GM12878 (cell line): Measurements from ENCODE around the gene C1QTNF3. TPM values are rescaled to one million over a fixed set of nuclear protein-coding genes. Genes with fewer than 3 reads are reported as not detected.

ENCODE experiments used
- ATAC-seq: fragments of 200-7000 bp; cut with Tn5 transposase; 3 replicates; pipeline ENCODE4 v1.9.1; 2020; ENCODE audit warnings: mild to moderate bottlenecking, moderate library complexity
- BruUV-seq: library from RNA; stranded (reverse); fragments of 400-500 nt; replicated peaks from 2 replicates; lab custom pipeline; 2021; lab: Mats Ljungman, UMichigan
- CTCF ChIA-PET: fragments of 300-600 bp; sonication (Branson Sonifier 250); formaldehyde crosslinking; extraction: SDS; loops from one replicate; lab custom pipeline; 2021; ENCODE audit warnings: inconsistent platforms; lab: Yijun Ruan, JAX
- POLR2A ChIA-PET: fragments of 350-600 bp; formaldehyde crosslinking; extraction: SDS; loops from one replicate; lab custom pipeline; 2021; ENCODE audit warnings: inconsistent platforms; lab: Charles Lee
- RAD21 ChIA-PET: fragments of 300-600 bp; sonication (Branson Sonifier 250); formaldehyde crosslinking; loops from one replicate; lab custom pipeline; 2023; ENCODE audit warnings: antibody characterized with exemption; ENCODE audit not compliant: unreplicated experiment; lab: Charles Lee
- SMC1A ChIA-PET: fragments of 300-600 bp; sonication (Branson Sonifier 250); formaldehyde crosslinking; loops from one replicate; lab custom pipeline; 2023; ENCODE audit not compliant: unreplicated experiment, uncharacterized antibody; lab: Charles Lee
- DNase-seq: peaks from one replicate; pipeline ENCODE4 v3.0.0-alpha.2; 2011; ENCODE audit warnings: low read depth, low spot score
- FAIRE-seq: peaks from 3 replicates; lab custom pipeline; 2011; peaks lifted over from hg19 to GRCh38; lab: Jason Lieb, UNC
- H2AFZ ChIP-seq: 2 replicates; pipeline ENCODE4 v1.6.0; 2011; ENCODE audit warnings: low read depth, low read length, control low read depth; ENCODE audit not compliant: control insufficient read depth
- H3K27ac ChIP-seq: 2 replicates; pipeline ENCODE4 v1.5.1; 2011; ENCODE audit warnings: control low read depth; ENCODE audit not compliant: control insufficient read depth, insufficient read depth
- H3K27me3 ChIP-seq, 2 experiments: replicated peaks in 1 of 2; 2 replicates each; pipeline versions ENCODE4 v1.6.0 to v1.6.1; 2011; ENCODE audit warnings: low read length in 1 of 2; ENCODE audit not compliant: control insufficient read depth in 2 of 2, insufficient read depth in 2 of 2
- H3K36me3 ChIP-seq, 2 experiments: 2 replicates each; pipeline ENCODE4 v1.5.1; 2011; ENCODE audit warnings: low read length in 1 of 2; ENCODE audit not compliant: control insufficient read depth in 2 of 2, insufficient read depth in 2 of 2
- H3K4me1 ChIP-seq: 2 replicates; pipeline ENCODE4 v1.6.1; 2011; ENCODE audit warnings: mild to moderate bottlenecking, low read length, moderate library complexity, mixed read lengths; ENCODE audit not compliant: control insufficient read depth, insufficient read depth
- H3K4me2 ChIP-seq: 2 replicates; pipeline ENCODE4 v1.6.0; 2011; ENCODE audit warnings: control low read depth; ENCODE audit not compliant: control insufficient read depth, insufficient read depth
- H3K4me3 ChIP-seq: fragments of 200-600 bp; sonication (generic); 2 replicates; pipeline ENCODE4 v1.5.1; 2016
- H3K79me2 ChIP-seq: 2 replicates; pipeline ENCODE4 v1.6.0; 2011; ENCODE audit warnings: low read length; ENCODE audit not compliant: control insufficient read depth, insufficient read depth
- H3K9ac ChIP-seq: 2 replicates; pipeline ENCODE4 v1.8.0; 2011; ENCODE audit warnings: low read length, control low read depth, mixed read lengths; ENCODE audit not compliant: control insufficient read depth, insufficient read depth
- H3K9me3 ChIP-seq: replicated peaks from 3 replicates; pipeline ENCODE4 v1.5.1; 2011; ENCODE audit warnings: mild to moderate bottlenecking, low read length; ENCODE audit not compliant: control insufficient read depth, insufficient read depth
- H4K20me1 ChIP-seq: 2 replicates; pipeline ENCODE4 v1.6.0; 2011; ENCODE audit not compliant: control insufficient read depth, insufficient read depth
- ASH2L ChIP-seq: fragments of 300-600, 200-600 bp; sonication (generic); IDR thresholded peaks from 2 replicates; pipeline ENCODE4 v1.6.1; 2017; ENCODE audit warnings: low read depth, mild to moderate bottlenecking, borderline replicate concordance
- BHLHE40 ChIP-seq, 2 experiments: fragments of 450-650 bp in 1 of 2; IDR thresholded peaks; 2 replicates each; pipeline ENCODE4 v1.6.1; 2011 to 2017; ENCODE audit warnings: low read depth in 2 of 2, borderline replicate concordance in 1 of 2, improper control_type of control experiment in 1 of 2, low read length in 1 of 2, mild to moderate bottlenecking in 1 of 2
- CHD1 ChIP-seq: IDR thresholded peaks from 2 replicates; pipeline ENCODE4 v1.6.1; 2012; ENCODE audit warnings: low read depth, low read length, improper control_type of control experiment
- EP300 ChIP-seq, 2 experiments: fragments of 150-350 bp in 1 of 2; IDR thresholded peaks; 2 replicates each; pipeline ENCODE4 v1.6.1; 2011 to 2012; ENCODE audit warnings: low read depth in 2 of 2, low read length in 2 of 2, borderline replicate concordance in 1 of 2, improper control_type of control experiment in 1 of 2, inconsistent platforms in 1 of 2; ENCODE audit not compliant: control insufficient read depth in 1 of 2
- IKZF2 ChIP-seq, 2 experiments: fragments of 450-650 bp; IDR thresholded peaks; 2 replicates each; pipeline ENCODE4 v1.6.1; 2017; ENCODE audit warnings: mild to moderate bottlenecking in 2 of 2, moderate library complexity in 2 of 2
- LARP7 ChIP-seq: fragments of 450-650 bp; IDR thresholded peaks from 2 replicates; pipeline ENCODE4 v1.6.1; 2017; ENCODE audit warnings: mild to moderate bottlenecking
- RBBP5 ChIP-seq: fragments of 200-600 bp; sonication (generic); conservative IDR thresholded peaks from 2 replicates; pipeline ENCODE4 v1.6.1; 2016
- TCF12 ChIP-seq: IDR thresholded peaks from 2 replicates; pipeline ENCODE4 v1.6.1; 2011; ENCODE audit warnings: low read depth, mild to moderate bottlenecking, low read length
- WGBS: methylation state at CpG from one replicate; pipeline ENCODE4 v1.1.6; 2016; ENCODE audit warnings: low lambda C conversion rate; ENCODE audit not compliant: insufficient replicate concordance, insufficient coverage; ENCODE audit errors: missing lambda C conversion rate; 5-methylcytosine and 5-hydroxymethylcytosine counted together
- in situ Hi-C: fragments of 300-500 bp; cut with MboI; formaldehyde crosslinking; loops from 9 replicates; pipeline ENCODE4 v1.14.3; 2018; ENCODE audit warnings: mixed read lengths
- intact Hi-C: fragments of 100-400 bp; cut with micrococcal nuclease; formaldehyde crosslinking; loops from one replicate; pipeline ENCODE4 v1.14.2; 2022; ENCODE audit not compliant: unreplicated experiment
- polyA plus RNA-seq, 11 experiments: library from polyadenylated mRNA; depleted of rRNA in 4 of 11; unstranded in 6 of 11; stranded (reverse) in 5 of 11; fragments of >200 nt; fragmentation: Nextera tagmentation in 4 of 11; fragmentation: Illumina TruSeq in 1 of 11; extraction: Ambion mirVana in 4 of 11; extraction: Trizol in 1 of 11; gene quantifications; 1 replicate in 1 of 11; 2 replicates in 10 of 11; pipeline versions ENCODE4 v1.2.1 to v1.2.3, GENCODE V29; 2011 to 2016; ENCODE audit warnings: inconsistent platforms in 2 of 11, missing spikeins in 2 of 11, low read depth in 1 of 11
- total RNA-seq, 4 experiments: library from RNA; depleted of rRNA in 3 of 4; stranded (reverse); fragments of >200 nt in 3 of 4; fragmentation: Illumina TruSeq in 1 of 4; extraction: Trizol in 1 of 4; gene quantifications; 2 replicates each; pipeline versions ENCODE4 v1.2.1 to v1.2.3, GENCODE V29; 2013 to 2021
- TF ChIP-seq, protein P1 (sequence below): fragments of 450-650 bp; IDR thresholded peaks from 2 replicates; pipeline ENCODE4 v1.6.1; 2016; ENCODE audit warnings: mild to moderate bottlenecking
- TF ChIP-seq, protein P2 (sequence below): fragments of 450-650 bp; IDR thresholded peaks from 2 replicates; pipeline ENCODE4 v1.6.1; 2017; ENCODE audit warnings: mild to moderate bottlenecking, moderate library complexity

C1QTNF3 gene
- total and polyA plus RNA-seq, 10 of the 15 experiments (the other 5 are each of a cell fraction or from before 2014, with no cell fraction given): 0.39 to 6.3 (median 1.3) TPM

DNA sequence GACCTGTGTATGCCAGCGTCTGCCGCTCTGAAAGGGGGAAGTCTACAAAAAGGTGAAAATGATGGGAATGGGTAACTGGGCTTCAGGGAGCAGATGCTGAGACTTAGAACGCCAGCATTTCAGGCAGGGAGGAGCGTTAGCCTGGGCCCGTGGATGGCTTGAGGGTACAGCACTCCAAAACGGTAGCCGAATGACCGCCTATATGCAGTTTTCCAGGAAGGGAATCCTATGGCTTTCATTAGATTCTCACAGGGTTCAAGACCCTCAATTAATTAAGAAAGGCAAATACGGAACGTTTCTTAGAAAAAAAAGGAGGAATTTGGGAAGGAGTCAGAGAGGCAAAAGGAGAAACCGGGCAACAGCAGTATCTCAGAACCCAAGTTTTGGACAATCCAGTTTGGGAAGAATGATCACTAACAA, 35.8 kb downstream of the C1QTNF3 start:
- H4K20me1 ChIP-seq: no peaks in the 10 kb centered on the region
- H3K27me3 ChIP-seq: no peaks in the 10 kb centered on the region
- TF ChIP-seq ASH2L (0 out of 2 replicates have a peak, but pooled peaks have one; percentile 62), BHLHE40 (IDR thresholded peaks at IDR 0.05; ENCODE audit: borderline replicate concordance in 1 of 2, low read depth in 2 of 2, low read length in 1 of 2) (no peak), TCF12 (no peak), EP300 (IDR thresholded peaks at IDR 0.05; ENCODE audit: borderline replicate concordance in 1 of 2, control insufficient read depth in 1 of 2, low read depth in 2 of 2, low read length in 2 of 2) (no peak), LARP7 (no peak), IKZF2 (IDR thresholded peaks at IDR 0.05) (0 out of 4 replicates have a peak, but pooled peaks of 1 of the 2 experiments have one; percentile 17), RBBP5 (no peak), CHD1 (no peak)
- TF ChIP-seq, protein P1, sequence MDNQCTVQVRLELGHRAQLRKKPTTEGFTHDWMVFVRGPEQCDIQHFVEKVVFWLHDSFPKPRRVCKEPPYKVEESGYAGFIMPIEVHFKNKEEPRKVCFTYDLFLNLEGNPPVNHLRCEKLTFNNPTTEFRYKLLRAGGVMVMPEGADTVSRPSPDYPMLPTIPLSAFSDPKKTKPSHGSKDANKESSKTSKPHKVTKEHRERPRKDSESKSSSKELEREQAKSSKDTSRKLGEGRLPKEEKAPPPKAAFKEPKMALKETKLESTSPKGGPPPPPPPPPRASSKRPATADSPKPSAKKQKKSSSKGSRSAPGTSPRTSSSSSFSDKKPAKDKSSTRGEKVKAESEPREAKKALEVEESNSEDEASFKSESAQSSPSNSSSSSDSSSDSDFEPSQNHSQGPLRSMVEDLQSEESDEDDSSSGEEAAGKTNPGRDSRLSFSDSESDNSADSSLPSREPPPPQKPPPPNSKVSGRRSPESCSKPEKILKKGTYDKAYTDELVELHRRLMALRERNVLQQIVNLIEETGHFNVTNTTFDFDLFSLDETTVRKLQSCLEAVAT: peak; percentile 89
- TF ChIP-seq, protein P2, sequence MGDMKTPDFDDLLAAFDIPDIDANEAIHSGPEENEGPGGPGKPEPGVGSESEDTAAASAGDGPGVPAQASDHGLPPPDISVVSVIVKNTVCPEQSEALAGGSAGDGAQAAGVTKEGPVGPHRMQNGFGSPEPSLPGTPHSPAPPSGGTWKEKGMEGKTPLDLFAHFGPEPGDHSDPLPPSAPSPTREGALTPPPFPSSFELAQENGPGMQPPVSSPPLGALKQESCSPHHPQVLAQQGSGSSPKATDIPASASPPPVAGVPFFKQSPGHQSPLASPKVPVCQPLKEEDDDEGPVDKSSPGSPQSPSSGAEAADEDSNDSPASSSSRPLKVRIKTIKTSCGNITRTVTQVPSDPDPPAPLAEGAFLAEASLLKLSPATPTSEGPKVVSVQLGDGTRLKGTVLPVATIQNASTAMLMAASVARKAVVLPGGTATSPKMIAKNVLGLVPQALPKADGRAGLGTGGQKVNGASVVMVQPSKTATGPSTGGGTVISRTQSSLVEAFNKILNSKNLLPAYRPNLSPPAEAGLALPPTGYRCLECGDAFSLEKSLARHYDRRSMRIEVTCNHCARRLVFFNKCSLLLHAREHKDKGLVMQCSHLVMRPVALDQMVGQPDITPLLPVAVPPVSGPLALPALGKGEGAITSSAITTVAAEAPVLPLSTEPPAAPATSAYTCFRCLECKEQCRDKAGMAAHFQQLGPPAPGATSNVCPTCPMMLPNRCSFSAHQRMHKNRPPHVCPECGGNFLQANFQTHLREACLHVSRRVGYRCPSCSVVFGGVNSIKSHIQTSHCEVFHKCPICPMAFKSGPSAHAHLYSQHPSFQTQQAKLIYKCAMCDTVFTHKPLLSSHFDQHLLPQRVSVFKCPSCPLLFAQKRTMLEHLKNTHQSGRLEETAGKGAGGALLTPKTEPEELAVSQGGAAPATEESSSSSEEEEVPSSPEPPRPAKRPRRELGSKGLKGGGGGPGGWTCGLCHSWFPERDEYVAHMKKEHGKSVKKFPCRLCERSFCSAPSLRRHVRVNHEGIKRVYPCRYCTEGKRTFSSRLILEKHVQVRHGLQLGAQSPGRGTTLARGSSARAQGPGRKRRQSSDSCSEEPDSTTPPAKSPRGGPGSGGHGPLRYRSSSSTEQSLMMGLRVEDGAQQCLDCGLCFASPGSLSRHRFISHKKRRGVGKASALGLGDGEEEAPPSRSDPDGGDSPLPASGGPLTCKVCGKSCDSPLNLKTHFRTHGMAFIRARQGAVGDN: no peak
- H3K9me3 ChIP-seq: no peaks in the 10 kb centered on the region
- peaks cover 4% of the 10 kb centered on the region; the same call in 1 of the 2 replicates for H3K4me1 ChIP-seq
- H3K9ac ChIP-seq: peak overlapping the region; percentile 66
- POLR2A ChIA-PET: interaction anchor here (0.6 to 2.1 kb wide), 5 partner anchors 15 to 797 kb away, joined by 3 to 13 read pairs (median 4); no protein-coding TSS in a partner anchor
- DNase-seq (no peak), FAIRE-seq (no peak), ATAC-seq (0 out of 3 replicates have a peak, but pooled peaks have one; percentile 6)
- H3K4me3 ChIP-seq: peak overlapping the region; percentile 70
- 0 out of 4 replicates have a peak, but pooled peaks cover 0 to 4% of the 10 kb centered on the region in 2 experiments for H3K36me3 ChIP-seq
- H3K4me2 ChIP-seq: peak overlapping the region; percentile 85
- 12% methylated on average over 11 of the region's 11 CpGs for WGBS
- CTCF ChIA-PET: interaction anchor here (1.4 to 4.9 kb wide), 2 partner anchors 10 to 418 kb away, joined by 4 to 40 read pairs; no protein-coding TSS in a partner anchor
- H2AFZ ChIP-seq: peak overlapping the region; percentile 88
- H3K79me2 ChIP-seq: peaks cover 2% of the 10 kb centered on the region
- in situ Hi-C loops (loop anchor here (25.0 kb wide), 1 partner anchor 905 kb away; the partner anchor contains the start of genes BRIX1 and RAD1), intact Hi-C loops (loop anchor here (10.0 kb wide), 2 partner anchors 178 to 908 kb away; partner anchors contain the start of genes BRIX1 and RAD1)
- peak overlapping the region; percentile 81 for H3K27ac ChIP-seq
- SMC1A ChIA-PET: interaction anchor here (1.0 to 1.7 kb wide), 3 partner anchors 8 to 29 kb away, joined by 3 to 4 read pairs (median 3); no protein-coding TSS in a partner anchor
- RAD21 ChIA-PET: interaction anchor here (0.7 to 1.7 kb wide), 4 partner anchors 9 to 20 kb away, joined by 3 to 11 read pairs (median 4); no protein-coding TSS in a partner anchor
- BruUV-seq: TSS peak; percentile 66
